ENCODE results near the gene LILRA5. TPM values are rescaled to one million over a fixed set of nuclear protein-coding genes. Genes with fewer than 3 reads are reported as not detected.

The LILRA5 gene
- polyA plus RNA-seq, 1 of the 3 experiments (the other 2 are of a cell fraction): not detected

- no peak for TF ChIP-seq TEAD4 (IDR thresholded peaks at IDR 0.05; ENCODE audit: borderline replicate concordance, insufficient read depth)
Observed at GRCh38 chr19:54338521-54338920, 25.6 kb upstream of the LILRA5 start (continued).

DNA sequence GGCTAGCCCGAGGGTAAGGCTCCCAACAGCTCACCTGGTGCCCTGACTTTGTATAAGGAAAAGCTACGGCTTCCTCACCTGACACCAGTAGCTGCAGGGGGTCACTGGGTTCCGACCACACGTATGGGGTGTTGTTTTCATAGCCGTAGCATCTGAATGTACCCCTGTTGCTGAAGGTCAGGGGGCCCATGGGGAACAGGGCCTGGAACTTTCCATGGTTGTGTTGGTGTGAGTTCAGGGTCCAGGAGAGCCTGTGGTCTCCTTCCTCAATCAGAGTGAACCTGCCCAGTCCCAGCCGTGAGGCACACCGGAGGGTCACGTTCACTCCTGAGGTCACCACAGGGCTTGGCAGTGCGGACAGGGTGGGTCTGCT lies 24.9 kb upstream of the LILRA5 start:
- H3K79me2 ChIP-seq (ENCODE audit: insufficient read depth): no peaks in the 10 kb centered on the region
- H4K20me1 ChIP-seq (ENCODE audit: insufficient read depth): no peaks in the 10 kb centered on the region
- no peaks in the 10 kb centered on the region for H3K9me3 ChIP-seq
- H3K4me3 ChIP-seq (ENCODE audit: low read depth in 2 of 2, low read length in 1 of 2): no peak overlapping the region
- H3K4me1 ChIP-seq (ENCODE audit: control insufficient read depth in 1 of 2, insufficient read depth in 2 of 2, low read depth in 1 of 2, low read length in 1 of 2): no peaks in the 10 kb centered on the region
- no peak overlapping the region for H3K9ac ChIP-seq
- ChIA-PET CTCF (interaction anchor here (1.8 kb wide), 1 partner anchor 12 kb away, joined by 6 read pairs; no protein-coding TSS in a partner anchor), POLR2A (no interaction called here)
- H2AFZ ChIP-seq (ENCODE audit: low read depth): no peak overlapping the region
- DNase-seq: no peak
- WGBS (ENCODE audit: low lambda C conversion rate): under 1% methylated on average over 9 of the region's 9 CpGs
- H3K9me2 ChIP-seq: no peaks in the 10 kb centered on the region
- H3K27me3 ChIP-seq (ENCODE audit: insufficient read depth): peaks cover 85% of the 10 kb centered on the region
- no peak overlapping the region for H3K27ac ChIP-seq (ENCODE audit: low read depth in 2 of 2, low read length in 1 of 2)
- no peak overlapping the region for H3K4me2 ChIP-seq
- no peaks in the 10 kb centered on the region for H3F3A ChIP-seq (replicated peaks; ENCODE audit: insufficient read depth)
- no peaks in the 10 kb centered on the region for H3K36me3 ChIP-seq (replicated peaks in 1 of 2; ENCODE audit: control insufficient read depth in 1 of 2, insufficient read depth in 2 of 2, low read length in 1 of 2)
- no peak for TF ChIP-seq EZH2phosphoT487 (IDR thresholded peaks at IDR 0.05; ENCODE audit: borderline replicate concordance, low read depth)
- no peak for TF ChIP-seq FOXJ3 (CRISPR knock-in tag; IDR thresholded peaks at IDR 0.05)
- no peak for TF ChIP-seq RFX5 (IDR thresholded peaks at IDR 0.05; ENCODE audit: low read length)
- TF ChIP-seq ELF1 (IDR thresholded peaks at IDR 0.05): no peak
- no peak for TF ChIP-seq NRF1 (IDR thresholded peaks at IDR 0.05; ENCODE audit: low read depth, low read length)
- TF ChIP-seq MEF2A (IDR thresholded peaks at IDR 0.05; ENCODE audit: borderline replicate concordance, low read depth): no peak
- TF ChIP-seq USF2 (IDR thresholded peaks at IDR 0.05; ENCODE audit: borderline replicate concordance, low read depth, low read length): no peak
- TF ChIP-seq SIN3A (IDR thresholded peaks at IDR 0.05; ENCODE audit: borderline replicate concordance, low read depth, low read length): no peak

GRCh38 chr19:54336893-54337857 lies 24.2 kb upstream of the LILRA5 start:
- ChIA-PET CTCF (interaction anchor here (1.8 kb wide), 1 partner anchor 12 kb away, joined by 6 read pairs; no protein-coding TSS in a partner anchor), POLR2A (no interaction called here)
- Histone ChIP-seq H3K4me2 (no peak overlapping the region), H3K4me3 (ENCODE audit: low read depth in 2 of 2, low read length in 1 of 2) (no peak overlapping the region), H2AFZ (ENCODE audit: low read depth) (no peak overlapping the region), H4K20me1 (ENCODE audit: insufficient read depth) (no peaks in the 10 kb centered on the region), H3K9me3 (no peaks in the 10 kb centered on the region), H3K9ac (no peak overlapping the region), H3K4me1 (ENCODE audit: control insufficient read depth in 1 of 2, insufficient read depth in 2 of 2, low read depth in 1 of 2, low read length in 1 of 2) (no peaks in the 10 kb centered on the region), H3F3A (replicated peaks; ENCODE audit: insufficient read depth) (no peaks in the 10 kb centered on the region), H3K79me2 (ENCODE audit: insufficient read depth) (no peaks in the 10 kb centered on the region), H3K27me3 (ENCODE audit: insufficient read depth) (peaks cover 87% of the 10 kb centered on the region), H3K9me2 (no peaks in the 10 kb centered on the region), H3K27ac (ENCODE audit: low read depth in 2 of 2, low read length in 1 of 2) (no peak overlapping the region), H3K36me3 (replicated peaks in 1 of 2; ENCODE audit: control insufficient read depth in 1 of 2, insufficient read depth in 2 of 2, low read length in 1 of 2) (no peaks in the 10 kb centered on the region)
- WGBS (ENCODE audit: low lambda C conversion rate): 2% methylated on average over 33 of the region's 34 CpGs
- TF ChIP-seq NFIC (IDR thresholded peaks at IDR 0.05; ENCODE audit: borderline replicate concordance) (no peak), MAX (IDR thresholded peaks at IDR 0.05; ENCODE audit: low read depth) (no peak), FOXJ3 (CRISPR knock-in tag; IDR thresholded peaks at IDR 0.05) (no peak), FOSL2 (IDR thresholded peaks at IDR 0.05; ENCODE audit: borderline replicate concordance, low read depth) (no peak), TCF12 (IDR thresholded peaks at IDR 0.05) (no peak), MEF2A (IDR thresholded peaks at IDR 0.05; ENCODE audit: borderline replicate concordance, low read depth) (no peak), JUND (IDR thresholded peaks at IDR 0.05) (no peak), USF2 (IDR thresholded peaks at IDR 0.05; ENCODE audit: borderline replicate concordance, low read depth, low read length) (no peak), CHD2 (IDR thresholded peaks at IDR 0.05; ENCODE audit: low read length, partially characterized antibody) (no peak), SMC3 (IDR thresholded peaks at IDR 0.05; ENCODE audit: low read depth, low read length) (no peak), IRF3 (IDR thresholded peaks at IDR 0.05; ENCODE audit: low read depth, low read length) (no peak), GABPA (IDR thresholded peaks at IDR 0.05; ENCODE audit: low read depth) (no peak)
- TF ChIP-seq, protein P1, sequence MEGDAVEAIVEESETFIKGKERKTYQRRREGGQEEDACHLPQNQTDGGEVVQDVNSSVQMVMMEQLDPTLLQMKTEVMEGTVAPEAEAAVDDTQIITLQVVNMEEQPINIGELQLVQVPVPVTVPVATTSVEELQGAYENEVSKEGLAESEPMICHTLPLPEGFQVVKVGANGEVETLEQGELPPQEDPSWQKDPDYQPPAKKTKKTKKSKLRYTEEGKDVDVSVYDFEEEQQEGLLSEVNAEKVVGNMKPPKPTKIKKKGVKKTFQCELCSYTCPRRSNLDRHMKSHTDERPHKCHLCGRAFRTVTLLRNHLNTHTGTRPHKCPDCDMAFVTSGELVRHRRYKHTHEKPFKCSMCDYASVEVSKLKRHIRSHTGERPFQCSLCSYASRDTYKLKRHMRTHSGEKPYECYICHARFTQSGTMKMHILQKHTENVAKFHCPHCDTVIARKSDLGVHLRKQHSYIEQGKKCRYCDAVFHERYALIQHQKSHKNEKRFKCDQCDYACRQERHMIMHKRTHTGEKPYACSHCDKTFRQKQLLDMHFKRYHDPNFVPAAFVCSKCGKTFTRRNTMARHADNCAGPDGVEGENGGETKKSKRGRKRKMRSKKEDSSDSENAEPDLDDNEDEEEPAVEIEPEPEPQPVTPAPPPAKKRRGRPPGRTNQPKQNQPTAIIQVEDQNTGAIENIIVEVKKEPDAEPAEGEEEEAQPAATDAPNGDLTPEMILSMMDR (IDR thresholded peaks at IDR 0.05): no peak
- DNase-seq: no peak

All from SK-N-SH (cell line).